ENCODE measurements around the gene CASK. TPM values are rescaled to one million over a fixed set of nuclear protein-coding genes. Genes with fewer than 3 reads are reported as not detected.

Gene CASK
- total RNA-seq, 1 experiment from 2014 or later: 33.5 TPM

- no peaks in the 10 kb centered on the region for H3K4me1 ChIP-seq (ENCODE audit: insufficient read depth, low read length, poor library complexity, severe bottlenecking)
- TF ChIP-seq CTCF (conservative IDR thresholded peaks at IDR 0.05; ENCODE audit: low read depth, low read length): 0 out of 2 replicates have a peak, but pooled peaks have one; percentile 10
- TF ChIP-seq EZH2 (IDR thresholded peaks at IDR 0.05; ENCODE audit: borderline replicate concordance, low read depth, low read length, poor library complexity, severe bottlenecking): no peak
- BruUV-seq (replicated peaks): no TSS peak
- no peak overlapping the region for H3K27ac ChIP-seq (ENCODE audit: low read depth, low read length, poor library complexity, severe bottlenecking)
- CTCF ChIA-PET: no interaction called here
- POLR2A ChIA-PET (ENCODE audit: low non-redundant PET): no interaction called here
- H3K27me3 ChIP-seq (replicated peaks; ENCODE audit: insufficient read depth, low read depth, low read length, poor library complexity): no peaks in the 10 kb centered on the region
- intact Hi-C loops (cut with micrococcal nuclease; ENCODE audit: unreplicated experiment): no loop called here
- no peaks in the 10 kb centered on the region for H3K36me3 ChIP-seq (ENCODE audit: insufficient read depth, low read length, poor library complexity, severe bottlenecking)
- DNase-seq (ENCODE audit: low spot score): peak; percentile 15
- H3K9me3 ChIP-seq (ENCODE audit: low read depth, low read length, poor library complexity, severe bottlenecking): peaks cover 4% of the 10 kb centered on the region
- H3K4me3 ChIP-seq (ENCODE audit: low read depth, low read length, poor library complexity, severe bottlenecking): no peak overlapping the region
Observed at GRCh38 chrX:41802958-41803357, 120.4 kb downstream of the CASK start.

- no peak for DNase-seq (ENCODE audit: low spot score)
- no peak overlapping the region for H3K27ac ChIP-seq (ENCODE audit: low read depth, low read length, poor library complexity, severe bottlenecking)
- intact Hi-C loops (cut with micrococcal nuclease; ENCODE audit: unreplicated experiment): loop anchor here (2.0 to 10.0 kb wide), 2 partner anchors 1535 to 1759 kb away; no protein-coding TSS in a partner anchor
- CTCF ChIA-PET: no interaction called here
- no peaks in the 10 kb centered on the region for H3K27me3 ChIP-seq (replicated peaks; ENCODE audit: insufficient read depth, low read depth, low read length, poor library complexity)
- H3K36me3 ChIP-seq (ENCODE audit: insufficient read depth, low read length, poor library complexity, severe bottlenecking): no peaks in the 10 kb centered on the region
- peaks cover 4% of the 10 kb centered on the region for H3K9me3 ChIP-seq (ENCODE audit: low read depth, low read length, poor library complexity, severe bottlenecking)
- H3K4me3 ChIP-seq (ENCODE audit: low read depth, low read length, poor library complexity, severe bottlenecking): no peak overlapping the region
- POLR2A ChIA-PET (ENCODE audit: low non-redundant PET): no interaction called here
- TF ChIP-seq EZH2 (IDR thresholded peaks at IDR 0.05; ENCODE audit: borderline replicate concordance, low read depth, low read length, poor library complexity, severe bottlenecking) (no peak), CTCF (conservative IDR thresholded peaks at IDR 0.05; ENCODE audit: low read depth, low read length) (no peak)
- BruUV-seq (replicated peaks): no TSS peak
- H3K4me1 ChIP-seq (ENCODE audit: insufficient read depth, low read length, poor library complexity, severe bottlenecking): no peaks in the 10 kb centered on the region
Observed at GRCh38 chrX:41799661-41800060, 123.7 kb downstream of the CASK start.

GRCh38 chrX:41796577-41796976 lies 126.8 kb downstream of the CASK start:
- no peak for TF ChIP-seq CTCF (conservative IDR thresholded peaks at IDR 0.05; ENCODE audit: low read depth, low read length)
- TF ChIP-seq EZH2 (IDR thresholded peaks at IDR 0.05; ENCODE audit: borderline replicate concordance, low read depth, low read length, poor library complexity, severe bottlenecking): no peak

More at GRCh38 chrX:41796577-41796976, 126.8 kb downstream of the CASK start:
- CTCF ChIA-PET: interaction anchor here (0.6 kb wide), 1 partner anchor 10 kb away, joined by 3 read pairs; no protein-coding TSS in a partner anchor
- DNase-seq (ENCODE audit: low spot score): no peak
- H3K4me3 ChIP-seq (ENCODE audit: low read depth, low read length, poor library complexity, severe bottlenecking): no peak overlapping the region
- H3K4me1 ChIP-seq (ENCODE audit: insufficient read depth, low read length, poor library complexity, severe bottlenecking): no peaks in the 10 kb centered on the region
- no TSS peak for BruUV-seq (replicated peaks)
- H3K36me3 ChIP-seq (ENCODE audit: insufficient read depth, low read length, poor library complexity, severe bottlenecking): no peaks in the 10 kb centered on the region
- H3K27me3 ChIP-seq (replicated peaks; ENCODE audit: insufficient read depth, low read depth, low read length, poor library complexity): no peaks in the 10 kb centered on the region
- intact Hi-C loops (cut with micrococcal nuclease; ENCODE audit: unreplicated experiment): loop anchor here (10.0 kb wide), 1 partner anchor 1538 kb away; no protein-coding TSS in a partner anchor
- H3K9me3 ChIP-seq (ENCODE audit: low read depth, low read length, poor library complexity, severe bottlenecking): no peaks in the 10 kb centered on the region
- POLR2A ChIA-PET (ENCODE audit: low non-redundant PET): no interaction called here
- H3K27ac ChIP-seq (ENCODE audit: low read depth, low read length, poor library complexity, severe bottlenecking): no peak overlapping the region

All from A673 (cell line).